Measurements from ENCODE around the gene HCAR3. TPM values are rescaled to one million over a fixed set of nuclear protein-coding genes. Genes with fewer than 3 reads are reported as not detected.
"Not testable (repeated sequence)": the region's sequence is repeated elsewhere in the genome, so short reads cannot be mapped to it uniquely, and the experiment has no call there.

The HCAR3 gene
- total RNA-seq, 1 donor from 2014 or later: 0.54 TPM

- intact Hi-C loops (cut with DNase I): no loop called here
- DNase-seq (ENCODE audit: low spot score): peak; percentile 77
Observed at GRCh38 chr12:122681814-122682213, 34.8 kb downstream of the HCAR3 start.

DNA sequence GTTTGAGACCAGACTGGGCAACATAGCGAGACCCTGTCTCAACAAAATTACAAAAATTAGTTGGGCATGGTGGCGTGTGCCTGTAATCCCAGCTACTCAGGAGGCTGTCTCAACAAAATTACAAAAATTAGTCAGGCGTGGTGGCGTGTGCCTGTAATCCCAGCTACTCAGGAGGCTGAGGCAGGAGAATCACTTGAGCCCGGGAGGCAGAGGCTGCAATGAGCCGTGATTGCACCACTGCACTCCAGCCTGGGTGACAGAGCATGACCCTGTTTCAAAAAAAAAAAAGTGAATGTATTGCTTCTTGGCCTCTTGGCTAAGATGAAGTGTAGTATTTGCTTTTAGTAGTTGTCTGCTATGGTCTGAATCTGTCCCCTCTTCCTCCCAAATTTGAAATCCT lies 35.6 kb downstream of the HCAR3 start:
- DNase-seq (ENCODE audit: low spot score); intact Hi-C loops (cut with DNase I): not testable (repeated sequence)

DNA sequence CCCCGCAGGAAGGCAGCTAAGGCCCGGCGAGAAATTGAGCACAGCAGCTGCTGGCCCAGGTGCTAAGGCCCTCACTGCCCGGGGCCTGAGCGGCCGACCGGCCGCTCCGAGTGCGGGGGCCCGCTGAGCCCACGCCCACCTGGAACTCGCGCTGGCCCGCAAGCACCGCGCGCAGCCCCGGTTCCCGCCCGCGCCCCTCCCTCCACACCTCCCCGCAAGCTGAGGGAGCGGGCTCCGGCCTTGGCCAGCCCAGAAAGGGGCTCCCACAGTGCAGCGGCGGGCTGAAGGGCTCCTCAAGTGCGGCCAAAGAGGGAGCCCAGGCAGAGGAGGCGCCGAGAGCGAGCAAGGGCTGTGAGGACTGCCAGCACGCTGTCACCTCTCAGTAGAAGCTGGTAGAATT lies 39.8 kb downstream of the HCAR3 start:
- DNase-seq (ENCODE audit: low spot score); intact Hi-C loops (cut with DNase I): not testable (repeated sequence)

- DNase-seq (ENCODE audit: low spot score); intact Hi-C loops (cut with DNase I): not testable (repeated sequence)
Observed at GRCh38 chr12:122676015-122676414, 40.6 kb downstream of the HCAR3 start.

DNA sequence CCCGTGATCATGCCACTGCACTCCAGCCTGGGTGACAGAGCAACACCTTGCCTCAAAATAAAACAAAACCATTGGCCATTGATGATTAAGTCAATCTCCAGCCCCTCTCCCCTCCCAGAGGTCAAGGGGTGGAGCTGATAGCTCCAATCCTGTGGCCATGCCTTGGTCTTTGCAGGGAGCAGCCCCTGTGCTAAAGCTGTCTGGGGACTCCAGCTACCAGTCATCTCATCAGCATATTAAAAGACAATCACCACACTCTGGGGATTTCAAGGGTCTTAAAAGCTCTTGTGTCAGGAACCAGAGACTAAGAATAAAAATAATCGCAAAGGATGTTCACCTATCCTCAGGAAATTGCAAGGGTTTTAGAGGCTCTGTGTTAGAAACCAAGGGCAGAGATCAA lies 44.1 kb downstream of the HCAR3 start:
- intact Hi-C loops (cut with DNase I): no loop called here
- DNase-seq (ENCODE audit: low spot score): no peak

DNA sequence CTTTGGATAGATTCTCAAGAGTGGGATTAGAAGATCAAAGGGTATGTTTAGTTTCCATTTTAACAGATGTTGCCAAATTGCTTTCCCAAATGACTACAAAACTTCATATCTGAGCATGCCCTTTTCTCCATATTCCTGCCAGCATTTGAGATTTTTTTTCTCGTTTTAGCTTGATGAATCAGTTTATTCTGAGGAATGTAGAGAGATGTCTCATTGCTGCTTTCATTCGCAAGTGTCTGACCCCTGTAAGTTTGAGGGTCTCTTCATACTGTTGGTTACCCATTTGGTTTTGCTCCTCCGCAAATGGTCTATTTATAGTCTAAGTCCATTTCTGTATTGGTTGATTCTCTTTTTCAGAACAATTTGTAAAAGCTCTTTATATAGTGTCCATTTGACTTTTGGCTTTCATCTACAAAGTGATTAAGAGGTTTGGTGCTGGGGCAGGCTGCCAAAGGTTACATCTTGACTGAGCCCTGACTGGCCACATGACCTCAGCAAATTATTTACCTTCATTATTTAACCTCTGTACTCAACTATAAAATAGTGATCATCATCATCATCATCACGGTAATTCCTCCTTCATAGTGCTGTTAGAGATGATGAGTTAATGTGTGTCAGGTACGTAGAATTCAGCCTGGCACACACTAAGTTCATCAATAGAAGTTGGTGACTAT lies 47.1 kb downstream of the HCAR3 start:
- no peak for DNase-seq (ENCODE audit: low spot score)
- intact Hi-C loops (cut with DNase I): no loop called here

DNA sequence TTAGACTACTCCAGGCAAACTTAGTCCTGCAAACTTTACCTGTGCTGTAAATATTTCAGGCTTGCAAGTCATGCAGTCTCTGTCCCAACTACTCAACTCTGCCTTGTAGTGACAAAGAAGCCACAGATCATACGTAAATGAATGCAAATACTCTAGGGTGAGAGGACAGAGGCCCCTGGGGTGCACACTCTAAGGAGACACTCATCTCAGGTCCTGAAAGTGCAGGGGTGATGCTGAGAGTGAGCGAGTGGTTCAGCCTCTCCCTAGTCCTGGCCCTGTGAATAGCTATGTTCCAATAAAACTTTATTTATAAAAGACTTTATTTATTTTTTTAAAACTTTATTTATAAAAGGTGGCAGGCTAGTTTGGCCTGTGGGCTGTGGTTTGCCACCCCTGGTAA lies 48.3 kb downstream of the HCAR3 start:
- intact Hi-C loops (cut with DNase I): no loop called here
- no peak for DNase-seq (ENCODE audit: low spot score)

- DNase-seq (ENCODE audit: low spot score): no peak
- intact Hi-C loops (cut with DNase I): no loop called here
Observed at GRCh38 chr12:122665759-122666158, 50.9 kb downstream of the HCAR3 start.

DNA sequence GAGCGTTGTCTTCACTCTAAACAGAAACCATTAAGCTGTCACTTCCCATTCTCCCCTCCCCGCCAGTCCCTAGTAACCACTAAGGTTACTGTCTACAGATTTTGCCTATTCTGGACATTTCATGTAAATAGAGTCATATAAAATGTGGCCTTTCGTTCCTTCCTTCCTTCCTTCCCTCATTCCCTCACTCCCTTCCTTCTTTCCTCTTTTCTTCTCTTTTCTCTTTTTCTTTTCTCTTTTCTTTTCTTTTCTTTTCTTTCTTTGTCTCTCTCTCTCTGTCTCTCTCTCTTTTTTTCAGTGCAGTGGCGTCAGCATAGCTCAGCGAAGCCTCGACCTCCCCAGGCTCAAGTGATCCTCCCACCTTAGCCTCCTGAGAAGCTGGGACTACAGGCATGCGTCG lies 51.3 kb downstream of the HCAR3 start:
- intact Hi-C loops (cut with DNase I): no loop called here

More for the DNA sequence above, 51.3 kb downstream of the HCAR3 start:
- DNase-seq (ENCODE audit: low spot score): no peak

Other genes with a start within 250 kb of the HCAR3 start
- gene ZCCHC8, start 215.9 kb downstream of the HCAR3 start, total RNA-seq: 10.1 TPM
- 41.2 TPM for gene RSRC2, start 189.9 kb downstream of the HCAR3 start, total RNA-seq
- gene KNTC1, start 189.6 kb downstream of the HCAR3 start, total RNA-seq: 2.7 TPM
- 0.59 TPM for gene HCAR2, start 13.5 kb downstream of the HCAR3 start, total RNA-seq
- not detected for gene HCAR1, start 14.0 kb upstream of the HCAR3 start, total RNA-seq
- 23.8 TPM for gene DENR, start 36.0 kb upstream of the HCAR3 start, total RNA-seq
- 0.65 TPM for gene CCDC62, start 57.8 kb upstream of the HCAR3 start, total RNA-seq
- gene HIP1R, start 118.6 kb upstream of the HCAR3 start, total RNA-seq: 16.6 TPM
- 16.8 TPM for gene VPS37B, start 179.3 kb upstream of the HCAR3 start, total RNA-seq
- 7.2 TPM for gene ABCB9, start 249.7 kb upstream of the HCAR3 start, total RNA-seq

All from cardiac septum (tissue), 1 donor.